Astrocyte of the spinal cord (primary cell): ENCODE measurements around the gene SEPTIN3.

ENCODE experiments used
- DNase-seq: peaks from one replicate; pipeline ENCODE4 v3.0.0; 2011; ENCODE audit warnings: low read depth, low spot score
- H3K4me3 ChIP-seq: 2 replicates; pipeline ENCODE4 v1.5.1; 2011; ENCODE audit warnings: low read depth, mild to moderate bottlenecking, low read length, moderate library complexity
- in situ Hi-C: cut with HindIII; loops from 2 replicates; pipeline ENCODE4 v1.10.0; 2017; ENCODE audit warnings: low sequenced_read_pairs
- TF ChIP-seq, protein P1 (sequence below): IDR thresholded peaks from 2 replicates; pipeline ENCODE4 v1.5.1; 2012; ENCODE audit warnings: low read depth, mild to moderate bottlenecking, low read length, inconsistent platforms

The SEPTIN3 gene

DNA sequence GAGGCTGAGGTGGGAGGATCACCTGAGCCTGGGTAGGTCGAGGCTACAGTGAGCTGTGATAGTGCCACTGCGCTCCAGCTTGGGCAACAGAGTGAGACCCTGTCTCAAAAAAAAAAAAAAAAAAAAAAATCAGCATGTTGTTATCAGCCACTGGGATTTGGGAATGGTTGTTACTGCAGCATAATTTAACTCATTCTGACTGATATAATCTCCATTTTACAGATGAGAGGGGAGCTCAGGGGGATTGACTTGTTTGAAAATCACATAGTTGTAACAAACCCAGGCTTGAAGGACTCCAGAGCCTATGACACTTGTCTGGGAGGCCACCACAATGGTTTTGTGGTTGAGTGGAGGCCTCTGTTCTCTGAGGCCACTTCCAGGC, 3.0 kb upstream of the SEPTIN3 start:
- in situ Hi-C loops = no loop called here
- TF ChIP-seq, protein P1, sequence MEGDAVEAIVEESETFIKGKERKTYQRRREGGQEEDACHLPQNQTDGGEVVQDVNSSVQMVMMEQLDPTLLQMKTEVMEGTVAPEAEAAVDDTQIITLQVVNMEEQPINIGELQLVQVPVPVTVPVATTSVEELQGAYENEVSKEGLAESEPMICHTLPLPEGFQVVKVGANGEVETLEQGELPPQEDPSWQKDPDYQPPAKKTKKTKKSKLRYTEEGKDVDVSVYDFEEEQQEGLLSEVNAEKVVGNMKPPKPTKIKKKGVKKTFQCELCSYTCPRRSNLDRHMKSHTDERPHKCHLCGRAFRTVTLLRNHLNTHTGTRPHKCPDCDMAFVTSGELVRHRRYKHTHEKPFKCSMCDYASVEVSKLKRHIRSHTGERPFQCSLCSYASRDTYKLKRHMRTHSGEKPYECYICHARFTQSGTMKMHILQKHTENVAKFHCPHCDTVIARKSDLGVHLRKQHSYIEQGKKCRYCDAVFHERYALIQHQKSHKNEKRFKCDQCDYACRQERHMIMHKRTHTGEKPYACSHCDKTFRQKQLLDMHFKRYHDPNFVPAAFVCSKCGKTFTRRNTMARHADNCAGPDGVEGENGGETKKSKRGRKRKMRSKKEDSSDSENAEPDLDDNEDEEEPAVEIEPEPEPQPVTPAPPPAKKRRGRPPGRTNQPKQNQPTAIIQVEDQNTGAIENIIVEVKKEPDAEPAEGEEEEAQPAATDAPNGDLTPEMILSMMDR = no peak
- H3K4me3 ChIP-seq = no peak overlapping the region
- no peak for DNase-seq

DNA sequence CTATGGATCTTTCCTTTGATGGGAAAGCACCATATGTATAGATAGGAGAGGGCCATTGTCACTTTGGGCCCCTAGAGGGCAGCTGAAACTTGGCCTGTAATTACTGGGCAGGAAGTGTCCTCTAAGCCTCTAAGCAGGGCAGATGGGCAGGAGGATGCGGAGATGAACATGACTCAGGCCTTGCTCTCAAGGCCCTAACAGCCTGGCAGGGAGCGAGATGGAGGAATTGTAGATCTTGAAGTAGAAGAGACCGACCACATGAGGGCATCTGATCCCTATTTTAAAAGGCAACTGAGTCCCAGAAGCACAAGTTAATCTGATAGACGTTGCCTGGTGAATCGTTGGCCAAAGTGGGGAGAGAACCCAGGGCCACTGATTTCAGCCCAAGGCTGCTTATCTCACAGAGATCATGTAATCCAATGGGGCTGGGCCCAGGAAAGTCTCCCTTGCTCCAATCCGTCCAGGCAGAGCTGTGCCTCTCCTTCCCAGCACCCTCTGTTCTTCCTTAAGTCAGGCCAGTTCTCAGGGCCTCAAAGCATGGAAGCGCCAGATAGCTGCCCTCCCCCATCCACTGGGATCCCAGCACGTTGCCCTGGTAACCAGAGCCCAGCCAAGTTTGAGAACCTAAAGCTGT, 2.5 kb upstream of the SEPTIN3 start:
- no peak overlapping the region for H3K4me3 ChIP-seq
- TF ChIP-seq, protein P1 = peak; percentile 38
- in situ Hi-C loops = no loop called here
- peak; percentile 85 for DNase-seq

DNA sequence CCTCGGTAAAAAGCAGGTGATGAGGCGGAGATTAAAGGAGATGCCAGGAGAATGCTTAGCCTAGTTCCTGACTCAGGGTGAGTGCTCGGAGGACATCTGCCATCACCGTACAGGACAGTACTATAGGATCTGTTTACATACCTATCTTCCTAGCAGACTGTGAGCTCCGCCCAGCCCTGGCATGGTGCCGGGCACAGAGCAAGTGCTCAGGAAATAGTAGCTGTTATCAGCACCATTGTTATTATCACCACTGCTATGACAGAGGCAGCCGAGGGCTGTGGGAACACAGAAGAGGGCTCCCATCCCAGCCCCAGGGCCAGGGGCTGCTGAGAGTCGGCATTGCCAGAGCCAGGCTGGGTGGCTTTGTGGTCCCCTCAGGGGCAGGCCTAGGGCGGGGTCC, 642 bp upstream of the SEPTIN3 start:
- no peak overlapping the region for H3K4me3 ChIP-seq
- in situ Hi-C loops = no loop called here
- no peak for DNase-seq
- TF ChIP-seq, protein P1 = no peak

DNA sequence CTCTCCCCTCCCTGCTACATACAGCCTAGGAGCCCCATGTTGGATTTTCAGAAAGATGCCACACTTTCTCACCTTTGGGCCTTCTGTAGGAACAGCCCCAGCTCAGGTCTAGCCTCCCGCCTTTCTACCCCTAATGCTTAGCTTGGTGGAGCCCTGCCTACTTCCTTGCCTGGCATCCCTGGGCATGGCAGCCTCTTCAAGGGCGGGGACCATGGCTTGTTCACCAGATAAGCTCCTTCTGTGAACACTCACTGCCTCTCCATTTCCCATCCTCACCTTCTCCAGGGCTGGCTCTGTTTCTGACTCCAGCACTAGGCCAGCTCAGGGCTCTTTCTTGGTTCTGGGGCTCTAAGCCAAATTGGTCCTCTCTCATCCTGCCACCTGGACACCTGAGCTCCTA, 1.4 kb downstream of the SEPTIN3 start:
- no peak for DNase-seq
- TF ChIP-seq, protein P1 = no peak
- in situ Hi-C loops = no loop called here
- H3K4me3 ChIP-seq = no peak overlapping the region

DNA sequence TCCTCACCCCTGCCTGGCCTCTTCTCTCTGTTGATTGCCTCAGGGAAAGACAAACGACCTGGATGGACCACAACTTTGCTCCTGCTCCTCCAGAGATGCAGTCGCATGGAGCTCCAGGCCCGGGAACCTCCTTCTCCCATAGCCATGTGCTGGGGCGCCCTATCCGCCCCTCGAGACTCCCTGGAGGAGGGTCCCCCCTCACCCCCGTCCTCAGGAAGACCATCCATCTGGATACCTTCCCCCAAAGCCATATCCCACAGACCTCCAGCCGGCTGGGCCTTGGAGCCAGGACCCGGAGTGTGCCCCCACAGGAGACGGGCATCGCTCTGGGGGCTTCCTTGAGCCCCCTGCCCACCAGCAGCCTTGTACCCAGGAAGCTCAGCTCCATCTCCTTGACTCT, 2.2 kb downstream of the SEPTIN3 start:
- TF ChIP-seq, protein P1 = no peak
- no peak overlapping the region for H3K4me3 ChIP-seq
- in situ Hi-C loops = no loop called here
- no peak for DNase-seq

DNA sequence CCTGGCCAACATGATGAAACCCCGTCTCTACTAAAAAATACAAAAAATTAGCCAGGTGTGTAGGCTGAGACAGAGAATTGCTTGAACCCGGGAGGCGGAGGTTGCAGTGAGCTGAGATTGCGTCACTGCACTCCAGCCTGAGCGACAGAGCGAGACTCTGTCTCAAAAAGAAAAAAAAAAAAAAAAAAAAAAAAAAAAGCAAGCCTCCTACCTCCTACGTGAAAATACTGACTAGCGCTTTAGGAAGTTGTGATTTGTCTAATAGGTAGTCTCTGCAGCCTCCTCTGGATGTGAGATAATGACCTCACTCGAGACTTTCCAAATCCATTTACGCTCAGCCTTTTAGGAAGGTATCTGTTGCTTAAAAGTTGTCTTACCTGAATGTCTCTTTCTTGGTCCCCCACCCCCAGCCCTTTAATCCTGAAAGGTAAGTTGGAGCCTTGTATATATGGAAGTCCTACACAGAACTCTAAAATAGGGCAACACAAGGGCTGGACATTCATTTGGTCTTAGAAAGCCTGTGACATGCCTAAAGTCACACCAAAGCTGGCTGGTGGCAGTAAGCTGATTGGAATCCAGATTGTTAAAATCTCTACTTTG, 5.5 kb downstream of the SEPTIN3 start:
- in situ Hi-C loops = no loop called here
- DNase-seq = no peak

More for the DNA sequence above, 5.5 kb downstream of the SEPTIN3 start:
- no peak overlapping the region for H3K4me3 ChIP-seq
- TF ChIP-seq, protein P1 = no peak
